Liver (tissue), 9 donors: ENCODE measurements around the gene PRPF40A. TPM values are rescaled to one million over a fixed set of nuclear protein-coding genes. Genes with fewer than 3 reads are reported as not detected.

ENCODE experiments used
- DNase-seq: peaks from one replicate; pipeline ENCODE4 v3.0.0-alpha.2; 2017; ENCODE audit warnings: low spot score
- H3K27ac ChIP-seq, 2 donors: one replicate each; pipeline ENCODE4 v1.7.0; 2013; ENCODE audit warnings: inconsistent platforms in 2 of 2, low read length in 2 of 2, control low read depth in 1 of 2, low read depth in 1 of 2, mild to moderate bottlenecking in 1 of 2
- H3K27me3 ChIP-seq, 4 donors: one replicate each; pipeline versions ENCODE4 v1.6.1 to v1.7.0; 2013; ENCODE audit warnings: low read length in 3 of 4, inconsistent platforms in 1 of 4, mild to moderate bottlenecking in 1 of 4, moderate library complexity in 1 of 4; ENCODE audit not compliant: control insufficient read depth in 4 of 4, insufficient read depth in 4 of 4
- H3K36me3 ChIP-seq, 4 donors: one replicate each; pipeline versions ENCODE4 v1.6.1 to v1.7.0; 2013; ENCODE audit warnings: low read length in 3 of 4, mild to moderate bottlenecking in 3 of 4, low read depth in 1 of 4, moderate library complexity in 1 of 4; ENCODE audit not compliant: control insufficient read depth in 4 of 4, insufficient read depth in 3 of 4
- H3K4me1 ChIP-seq, 4 donors: one replicate each; pipeline versions ENCODE4 v1.6.1 to v1.7.0; 2013; ENCODE audit warnings: low read length in 3 of 4, mild to moderate bottlenecking in 3 of 4, moderate library complexity in 1 of 4; ENCODE audit not compliant: control insufficient read depth in 4 of 4, insufficient read depth in 4 of 4
- H3K4me3 ChIP-seq, 3 donors: one replicate each; pipeline versions ENCODE4 v1.6.1 to v1.7.0; 2013; ENCODE audit warnings: low read length in 3 of 3, control low read depth in 1 of 3, low read depth in 1 of 3, mild to moderate bottlenecking in 1 of 3
- H3K9ac ChIP-seq, 2 donors: one replicate each; pipeline ENCODE4 v1.7.0; 2013; ENCODE audit warnings: low read length in 2 of 2, mild to moderate bottlenecking in 2 of 2, moderate library complexity in 2 of 2, control low read depth in 1 of 2, low read depth in 1 of 2
- H3K9me3 ChIP-seq, 4 donors: one replicate each; pipeline versions ENCODE4 v1.6.1 to v1.7.0; 2013; ENCODE audit warnings: low read length in 3 of 4; ENCODE audit not compliant: control insufficient read depth in 4 of 4
- ATF3 ChIP-seq: IDR thresholded peaks from 2 replicates; pipeline ENCODE4 v1.6.1; 2016; ENCODE audit warnings: antibody characterized with exemption
- CTCF ChIP-seq: fragments of 150-350 bp; IDR thresholded peaks from 2 replicates; pipeline ENCODE4 v1.5.1; 2017; ENCODE audit warnings: improper control_type of control experiment, low read depth, low read length; ENCODE audit not compliant: missing input control
- EGR1 ChIP-seq, 2 donors: IDR thresholded peaks; 2 replicates each; pipeline ENCODE4 v1.6.1; 2016 to 2018; ENCODE audit warnings: antibody characterized with exemption in 2 of 2, low read depth in 2 of 2
- FOXA1 ChIP-seq: IDR thresholded peaks from 2 replicates; pipeline ENCODE4 v1.6.1; 2016; ENCODE audit warnings: antibody characterized with exemption
- FOXA2 ChIP-seq: IDR thresholded peaks from 2 replicates; pipeline ENCODE4 v1.6.1; 2016; ENCODE audit warnings: antibody characterized with exemption
- GABPA ChIP-seq, 2 donors: IDR thresholded peaks in 1 of 2; conservative IDR thresholded peaks in 1 of 2; 2 replicates each; pipeline ENCODE4 v1.6.1; 2016; ENCODE audit warnings: antibody characterized with exemption in 2 of 2, mild to moderate bottlenecking in 1 of 2, moderate library complexity in 1 of 2
- HNF4A ChIP-seq, 2 donors: conservative IDR thresholded peaks; 2 replicates each; pipeline ENCODE4 v1.6.1; 2016; ENCODE audit warnings: antibody characterized with exemption in 2 of 2, mild to moderate bottlenecking in 2 of 2
- HNF4G ChIP-seq: IDR thresholded peaks from 2 replicates; pipeline ENCODE4 v1.6.1; 2016; ENCODE audit warnings: antibody characterized with exemption
- JUND ChIP-seq, 2 donors: IDR thresholded peaks; 2 replicates each; pipeline ENCODE4 v1.6.1; 2016; ENCODE audit warnings: antibody characterized with exemption in 2 of 2
- NR2F2 ChIP-seq: IDR thresholded peaks from 2 replicates; pipeline ENCODE4 v1.6.1; 2016; ENCODE audit warnings: antibody characterized with exemption
- RAD21 ChIP-seq, 2 donors: IDR thresholded peaks; 2 replicates each; pipeline ENCODE4 v1.6.1; 2016; ENCODE audit warnings: antibody characterized with exemption in 2 of 2, mild to moderate bottlenecking in 2 of 2
- RXRA ChIP-seq, 2 donors: IDR thresholded peaks; 2 replicates each; pipeline ENCODE4 v1.6.1; 2017 to 2018; ENCODE audit warnings: antibody characterized with exemption in 2 of 2, mild to moderate bottlenecking in 1 of 2
- SP1 ChIP-seq: IDR thresholded peaks from 2 replicates; pipeline ENCODE4 v1.6.1; 2018; ENCODE audit warnings: antibody characterized with exemption, mild to moderate bottlenecking
- TAF1 ChIP-seq: conservative IDR thresholded peaks from 2 replicates; pipeline ENCODE4 v1.6.1; 2016; ENCODE audit warnings: antibody characterized with exemption, mild to moderate bottlenecking
- YY1 ChIP-seq: IDR thresholded peaks from 2 replicates; pipeline ENCODE4 v1.6.1; 2016; ENCODE audit warnings: antibody characterized with exemption, mild to moderate bottlenecking
- ZBTB33 ChIP-seq: IDR thresholded peaks from 2 replicates; pipeline ENCODE4 v1.6.1; 2016; ENCODE audit warnings: antibody characterized with exemption
- WGBS: extraction: QIAGEN DNeasy Blood & Tissue Kit; methylation state at CpG from one replicate; pipeline ENCODE4 v1.1.7; 2013; 5-methylcytosine and 5-hydroxymethylcytosine counted together
- polyA plus RNA-seq, 2 donors: library from polyadenylated mRNA; stranded (reverse) in 1 of 2; unstranded in 1 of 2; fragments of 200-250 nt in 1 of 2; fragments of >200 nt in 1 of 2; fragmentation: Nextera tagmentation in 1 of 2; extraction: Ambion mirVana in 1 of 2; gene quantifications; one replicate each; pipeline versions ENCODE4 v1.2.1 to v1.2.3, GENCODE V29; 2013 to 2015
- total RNA-seq, 2 donors: library from RNA; depleted of rRNA; stranded (reverse); fragments of >200 nt; gene quantifications; one replicate each; pipeline ENCODE4 v1.2.3, GENCODE V29; 2014
- TF ChIP-seq, protein P1 (sequence below): IDR thresholded peaks from 2 replicates; pipeline ENCODE4 v1.6.1; 2016; ENCODE audit warnings: antibody characterized with exemption, mild to moderate bottlenecking
- TF ChIP-seq, protein P2 (sequence below): IDR thresholded peaks from 2 replicates; pipeline ENCODE4 v1.6.1; 2016; ENCODE audit warnings: antibody characterized with exemption
- donor health status: healthy.
- donor health status: healthy.
- donor health status: healthy.
- donor health status: healthy.
- donor health status: healthy.

The PRPF40A gene
- total and polyA plus RNA-seq, 4 donors: 18.8 to 58.1 (median 53.7) TPM

GRCh38 chr2:152715112-152715511 lies 2.1 kb downstream of the PRPF40A start:
- 86% methylated on average over 1 of the region's 1 CpG for WGBS
- Histone ChIP-seq H3K36me3 (peaks cover 0 to 12% (median 6%) of the 10 kb centered on the region in 4 donors), H3K4me3 (no peak overlapping the region), H3K9ac (no peak overlapping the region), H3K9me3 (no peaks in the 10 kb centered on the region), H3K4me1 (peaks cover 5 to 31% (median 22%) of the 10 kb centered on the region in 4 donors), H3K27me3 (no peaks in the 10 kb centered on the region), H3K27ac (no peak overlapping the region)
- no peak for DNase-seq
- no peak for TF ChIP-seq SP1
- TF ChIP-seq, protein P1, sequence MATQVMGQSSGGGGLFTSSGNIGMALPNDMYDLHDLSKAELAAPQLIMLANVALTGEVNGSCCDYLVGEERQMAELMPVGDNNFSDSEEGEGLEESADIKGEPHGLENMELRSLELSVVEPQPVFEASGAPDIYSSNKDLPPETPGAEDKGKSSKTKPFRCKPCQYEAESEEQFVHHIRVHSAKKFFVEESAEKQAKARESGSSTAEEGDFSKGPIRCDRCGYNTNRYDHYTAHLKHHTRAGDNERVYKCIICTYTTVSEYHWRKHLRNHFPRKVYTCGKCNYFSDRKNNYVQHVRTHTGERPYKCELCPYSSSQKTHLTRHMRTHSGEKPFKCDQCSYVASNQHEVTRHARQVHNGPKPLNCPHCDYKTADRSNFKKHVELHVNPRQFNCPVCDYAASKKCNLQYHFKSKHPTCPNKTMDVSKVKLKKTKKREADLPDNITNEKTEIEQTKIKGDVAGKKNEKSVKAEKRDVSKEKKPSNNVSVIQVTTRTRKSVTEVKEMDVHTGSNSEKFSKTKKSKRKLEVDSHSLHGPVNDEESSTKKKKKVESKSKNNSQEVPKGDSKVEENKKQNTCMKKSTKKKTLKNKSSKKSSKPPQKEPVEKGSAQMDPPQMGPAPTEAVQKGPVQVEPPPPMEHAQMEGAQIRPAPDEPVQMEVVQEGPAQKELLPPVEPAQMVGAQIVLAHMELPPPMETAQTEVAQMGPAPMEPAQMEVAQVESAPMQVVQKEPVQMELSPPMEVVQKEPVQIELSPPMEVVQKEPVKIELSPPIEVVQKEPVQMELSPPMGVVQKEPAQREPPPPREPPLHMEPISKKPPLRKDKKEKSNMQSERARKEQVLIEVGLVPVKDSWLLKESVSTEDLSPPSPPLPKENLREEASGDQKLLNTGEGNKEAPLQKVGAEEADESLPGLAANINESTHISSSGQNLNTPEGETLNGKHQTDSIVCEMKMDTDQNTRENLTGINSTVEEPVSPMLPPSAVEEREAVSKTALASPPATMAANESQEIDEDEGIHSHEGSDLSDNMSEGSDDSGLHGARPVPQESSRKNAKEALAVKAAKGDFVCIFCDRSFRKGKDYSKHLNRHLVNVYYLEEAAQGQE: no peak
- no peak for TF ChIP-seq FOXA2
- no peak for TF ChIP-seq HNF4G
- no peak for TF ChIP-seq FOXA1
- TF ChIP-seq JUND (IDR thresholded peaks at IDR 0.05): no peak
- no peak for TF ChIP-seq NR2F2
- no peak for TF ChIP-seq YY1
- TF ChIP-seq GABPA (IDR thresholded peaks at IDR 0.05 in 1 of 2, conservative IDR thresholded peaks at IDR 0.05 in 1 of 2): no peak
- no peak for TF ChIP-seq HNF4A (conservative IDR thresholded peaks at IDR 0.05)
- TF ChIP-seq, protein P2, sequence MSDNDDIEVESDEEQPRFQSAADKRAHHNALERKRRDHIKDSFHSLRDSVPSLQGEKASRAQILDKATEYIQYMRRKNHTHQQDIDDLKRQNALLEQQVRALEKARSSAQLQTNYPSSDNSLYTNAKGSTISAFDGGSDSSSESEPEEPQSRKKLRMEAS: no peak

GRCh38 chr2:152710713-152711112 lies 6.5 kb downstream of the PRPF40A start:
- Histone ChIP-seq H3K36me3 (peaks cover 5 to 18% (median 11%) of the 10 kb centered on the region in 4 donors), H3K9me3 (no peaks in the 10 kb centered on the region), H3K9ac (no peak overlapping the region), H3K27me3 (no peaks in the 10 kb centered on the region), H3K4me3 (no peak overlapping the region), H3K4me1 (peaks cover 0 to 8% (median 5%) of the 10 kb centered on the region in 4 donors), H3K27ac (no peak overlapping the region)
- DNase-seq: no peak
- TF ChIP-seq NR2F2: no peak
- TF ChIP-seq CTCF: no peak
- TF ChIP-seq FOXA2: no peak
- TF ChIP-seq, protein P1: no peak
- TF ChIP-seq HNF4A (conservative IDR thresholded peaks at IDR 0.05): no peak
- no peak for TF ChIP-seq HNF4G
- TF ChIP-seq RAD21 (IDR thresholded peaks at IDR 0.05): no peak
- TF ChIP-seq YY1: no peak
- TF ChIP-seq FOXA1: no peak
- TF ChIP-seq ATF3: no peak
- TF ChIP-seq JUND (IDR thresholded peaks at IDR 0.05): no peak
- no peak for TF ChIP-seq GABPA (IDR thresholded peaks at IDR 0.05 in 1 of 2, conservative IDR thresholded peaks at IDR 0.05 in 1 of 2)
- no peak for TF ChIP-seq SP1
- TF ChIP-seq RXRA (IDR thresholded peaks at IDR 0.05): no peak
- no peak for TF ChIP-seq TAF1
- TF ChIP-seq, protein P2: no peak
- no peak for TF ChIP-seq ZBTB33
- TF ChIP-seq EGR1 (IDR thresholded peaks at IDR 0.05; ENCODE audit: low read depth in 2 of 2): no peak
- WGBS: 86% methylated on average over 2 of the region's 2 CpGs
